ENCODE results near the gene LIPI.
"Not testable (repeated sequence)": the region's sequence is repeated elsewhere in the genome, so short reads cannot be mapped to it uniquely, and the experiment has no call there.

Gene LIPI

GRCh38 chr21:14215971-14216641, 5.4 kb upstream of the LIPI start, which contains the start of gene RBM11:
RBM11 (plus strand) TSS chr21:14216157; CDS start chr21:14216187, 30 bp downstream.
- DNase-seq (ENCODE audit: insufficient read length, low spot score) (peak; percentile 15), FAIRE-seq (no peak)
- TF ChIP-seq, protein P1, sequence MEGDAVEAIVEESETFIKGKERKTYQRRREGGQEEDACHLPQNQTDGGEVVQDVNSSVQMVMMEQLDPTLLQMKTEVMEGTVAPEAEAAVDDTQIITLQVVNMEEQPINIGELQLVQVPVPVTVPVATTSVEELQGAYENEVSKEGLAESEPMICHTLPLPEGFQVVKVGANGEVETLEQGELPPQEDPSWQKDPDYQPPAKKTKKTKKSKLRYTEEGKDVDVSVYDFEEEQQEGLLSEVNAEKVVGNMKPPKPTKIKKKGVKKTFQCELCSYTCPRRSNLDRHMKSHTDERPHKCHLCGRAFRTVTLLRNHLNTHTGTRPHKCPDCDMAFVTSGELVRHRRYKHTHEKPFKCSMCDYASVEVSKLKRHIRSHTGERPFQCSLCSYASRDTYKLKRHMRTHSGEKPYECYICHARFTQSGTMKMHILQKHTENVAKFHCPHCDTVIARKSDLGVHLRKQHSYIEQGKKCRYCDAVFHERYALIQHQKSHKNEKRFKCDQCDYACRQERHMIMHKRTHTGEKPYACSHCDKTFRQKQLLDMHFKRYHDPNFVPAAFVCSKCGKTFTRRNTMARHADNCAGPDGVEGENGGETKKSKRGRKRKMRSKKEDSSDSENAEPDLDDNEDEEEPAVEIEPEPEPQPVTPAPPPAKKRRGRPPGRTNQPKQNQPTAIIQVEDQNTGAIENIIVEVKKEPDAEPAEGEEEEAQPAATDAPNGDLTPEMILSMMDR (IDR thresholded peaks at IDR 0.05; ENCODE audit: insufficient read depth, missing control alignments): no peak

DNA sequence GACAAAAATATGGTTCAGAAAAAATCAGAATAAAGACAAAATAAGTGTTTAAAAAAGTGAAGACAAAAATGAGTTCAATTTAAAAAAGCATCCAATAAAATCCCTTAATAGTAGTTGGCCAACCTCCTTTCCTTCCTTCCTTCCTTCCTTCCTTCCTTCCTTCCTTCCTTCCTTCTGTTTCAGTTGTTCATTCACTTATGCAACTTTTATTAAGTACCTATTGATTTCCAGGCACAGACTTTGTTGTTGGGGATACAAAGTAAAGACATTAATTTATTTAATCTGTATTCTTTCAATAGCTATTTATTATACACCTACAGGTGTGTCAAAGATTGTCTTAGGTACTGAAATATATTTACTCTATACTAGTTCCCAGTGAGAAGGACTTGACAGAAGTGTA, 2.4 kb upstream of the LIPI start:
- DNase-seq (ENCODE audit: insufficient read length, low spot score): no peak
- FAIRE-seq: no peak
- TF ChIP-seq, protein P1 (IDR thresholded peaks at IDR 0.05; ENCODE audit: insufficient read depth, missing control alignments): no peak

GRCh38 chr21:14206222-14206621, 4.5 kb downstream of the LIPI start:
- no peak for DNase-seq (ENCODE audit: insufficient read length, low spot score)
- FAIRE-seq: no peak
- TF ChIP-seq, protein P1 (IDR thresholded peaks at IDR 0.05; ENCODE audit: insufficient read depth, missing control alignments): no peak

DNA sequence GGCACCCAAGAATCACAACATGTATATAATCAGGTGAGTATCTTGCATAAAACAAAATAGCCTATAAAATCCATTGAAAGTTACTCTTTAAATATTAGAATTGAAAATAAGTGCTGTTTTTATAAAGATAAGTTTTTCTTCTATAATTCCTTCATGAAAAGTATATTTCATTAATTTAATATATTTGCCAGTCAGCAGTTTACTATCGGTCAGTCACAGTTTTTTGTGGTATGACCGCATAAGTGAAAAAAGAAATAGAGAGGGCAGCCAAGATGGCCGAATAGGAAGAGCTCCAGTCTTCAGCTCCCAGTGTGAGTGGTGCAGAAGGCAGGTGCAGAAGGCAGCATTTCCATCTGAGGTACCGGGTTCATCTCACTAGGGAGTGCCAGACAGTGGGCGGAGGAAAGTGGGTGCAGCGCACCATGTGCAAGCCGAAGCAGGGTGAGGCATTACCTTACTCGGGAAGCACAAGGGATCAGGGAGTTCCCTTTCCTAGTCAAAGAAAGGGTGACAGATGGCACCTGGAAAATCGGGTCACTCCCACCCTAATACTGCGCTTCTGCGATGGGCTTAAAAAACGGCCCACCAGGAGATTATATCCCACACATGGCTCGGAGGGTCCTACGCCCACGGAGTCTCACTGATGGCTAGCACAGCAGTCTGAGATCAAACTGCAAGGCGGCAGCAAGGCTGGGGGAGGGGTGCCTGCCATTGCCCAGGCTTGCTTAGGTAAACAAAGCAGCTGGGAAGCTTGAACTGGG, 44.1 kb downstream of the LIPI start:
- not testable (repeated sequence) for FAIRE-seq; DNase-seq (ENCODE audit: insufficient read length, low spot score)

DNA sequence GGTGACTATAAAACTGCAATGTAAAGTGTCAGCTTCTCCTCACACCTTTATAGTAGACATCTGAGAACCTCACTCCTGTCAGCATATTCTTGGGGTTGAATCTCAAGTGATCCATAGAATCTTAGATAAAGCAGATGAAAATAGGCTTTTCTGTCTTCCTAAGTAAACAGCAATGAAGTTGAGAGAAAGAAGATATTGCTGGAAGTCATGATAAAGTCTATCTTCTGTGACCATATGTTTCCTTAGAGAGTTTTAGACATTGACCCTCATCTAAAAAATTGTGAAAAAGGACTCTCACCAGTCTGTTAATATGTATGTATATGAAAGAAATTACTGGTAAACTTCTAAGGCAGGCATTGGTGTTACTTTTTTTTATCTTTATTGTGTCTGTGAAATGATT, 66.8 kb downstream of the LIPI start:
- TF ChIP-seq, protein P1 (IDR thresholded peaks at IDR 0.05; ENCODE audit: insufficient read depth, missing control alignments): no peak
- FAIRE-seq (no peak), DNase-seq (ENCODE audit: insufficient read length, low spot score) (no peak)

DNA sequence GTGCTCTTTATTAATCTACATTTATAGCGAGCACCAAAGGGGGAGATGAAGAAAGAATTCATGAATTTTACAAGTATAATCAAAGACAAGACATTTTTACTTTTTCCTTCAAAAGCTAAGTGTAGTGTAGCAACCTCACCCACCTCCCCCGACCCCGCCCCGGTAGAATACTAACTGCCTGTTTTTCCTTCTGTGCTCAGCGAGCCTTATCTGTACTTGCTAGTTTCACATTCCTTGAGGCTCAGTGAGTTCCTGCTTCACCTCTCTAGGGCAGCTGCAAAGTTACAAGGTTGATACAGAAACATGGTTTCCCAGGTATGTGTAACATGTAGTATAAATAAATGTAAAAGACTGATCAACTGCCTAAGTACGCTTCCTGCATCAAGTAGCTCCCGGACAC, 86.5 kb downstream of the LIPI start:
- FAIRE-seq: no peak
- DNase-seq (ENCODE audit: insufficient read length, low spot score): no peak
- TF ChIP-seq, protein P1 (IDR thresholded peaks at IDR 0.05; ENCODE audit: insufficient read depth, missing control alignments): no peak

DNA sequence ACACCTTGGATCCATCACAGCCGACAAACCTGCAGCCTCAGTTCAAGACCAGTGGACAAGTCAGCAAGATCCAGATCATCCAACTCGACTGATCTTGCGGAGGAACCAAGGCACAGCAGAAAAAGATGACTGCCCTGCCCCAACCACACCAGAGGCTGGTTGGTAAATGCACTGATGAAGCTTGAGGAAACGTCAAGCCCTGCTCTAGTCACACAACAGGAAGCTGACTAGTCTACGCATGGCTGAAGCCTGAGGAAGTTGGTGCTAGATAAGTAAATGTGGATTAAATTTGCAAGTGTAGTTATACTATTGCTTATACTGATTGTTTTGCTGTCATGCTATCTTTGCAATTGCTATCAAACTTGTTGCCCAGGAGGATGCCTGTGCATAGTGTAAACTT, 89.0 kb downstream of the LIPI start:
- DNase-seq (ENCODE audit: insufficient read length, low spot score) (no peak), FAIRE-seq (no peak)
- TF ChIP-seq, protein P1 (IDR thresholded peaks at IDR 0.05; ENCODE audit: insufficient read depth, missing control alignments): no peak

All from D721Med (cell line).